NCI-H2227 (cell line): ENCODE measurements around the gene CTCF.
"Not testable (repeated sequence)": the region's sequence is repeated elsewhere in the genome, so short reads cannot be mapped to it uniquely, and the experiment has no call there.

Experiments
- DNase-seq: peaks from one replicate; lab custom pipeline; 2025; ENCODE audit not compliant: unreplicated experiment; lab: John Stamatoyannopoulos, UW

Gene CTCF, protein sequence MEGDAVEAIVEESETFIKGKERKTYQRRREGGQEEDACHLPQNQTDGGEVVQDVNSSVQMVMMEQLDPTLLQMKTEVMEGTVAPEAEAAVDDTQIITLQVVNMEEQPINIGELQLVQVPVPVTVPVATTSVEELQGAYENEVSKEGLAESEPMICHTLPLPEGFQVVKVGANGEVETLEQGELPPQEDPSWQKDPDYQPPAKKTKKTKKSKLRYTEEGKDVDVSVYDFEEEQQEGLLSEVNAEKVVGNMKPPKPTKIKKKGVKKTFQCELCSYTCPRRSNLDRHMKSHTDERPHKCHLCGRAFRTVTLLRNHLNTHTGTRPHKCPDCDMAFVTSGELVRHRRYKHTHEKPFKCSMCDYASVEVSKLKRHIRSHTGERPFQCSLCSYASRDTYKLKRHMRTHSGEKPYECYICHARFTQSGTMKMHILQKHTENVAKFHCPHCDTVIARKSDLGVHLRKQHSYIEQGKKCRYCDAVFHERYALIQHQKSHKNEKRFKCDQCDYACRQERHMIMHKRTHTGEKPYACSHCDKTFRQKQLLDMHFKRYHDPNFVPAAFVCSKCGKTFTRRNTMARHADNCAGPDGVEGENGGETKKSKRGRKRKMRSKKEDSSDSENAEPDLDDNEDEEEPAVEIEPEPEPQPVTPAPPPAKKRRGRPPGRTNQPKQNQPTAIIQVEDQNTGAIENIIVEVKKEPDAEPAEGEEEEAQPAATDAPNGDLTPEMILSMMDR

GRCh38 chr16:67562526-67562917 is at the start of gene CTCF:
Gene CTCF, plus strand, starts transcription at chr16:67562526. Its CDS starts 48,307 bp downstream, at chr16:67610833.
- DNase-seq: peak; percentile 88

DNA sequence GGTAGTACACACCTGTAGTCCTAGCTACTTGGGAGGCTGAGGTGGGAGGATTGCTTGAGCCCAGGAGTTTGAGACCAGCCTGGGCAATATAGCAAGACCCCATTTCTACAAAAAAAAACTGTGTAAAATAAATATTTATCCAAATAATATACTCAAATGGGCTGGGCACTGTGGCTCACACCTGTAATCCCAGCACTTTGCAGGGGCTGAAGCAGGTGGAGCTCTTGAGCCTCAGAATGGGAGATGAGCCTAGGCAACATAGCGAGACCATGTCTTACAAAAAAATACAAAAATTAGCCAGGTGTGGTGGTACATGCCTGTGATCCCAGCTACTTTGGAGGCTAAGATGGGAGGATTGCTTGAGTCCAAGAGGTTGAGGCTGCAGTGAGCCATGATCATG is 48.4 kb upstream of the CTCF start:
- DNase-seq: not testable (repeated sequence)

GRCh38 chr16:67514382-67514828 is 47.9 kb upstream of the CTCF start:
- peak; percentile 69 for DNase-seq

GRCh38 chr16:67516296-67517154 is 45.8 kb upstream of the CTCF start:
- DNase-seq: no peak

GRCh38 chr16:67517155-67517445 is 45.2 kb upstream of the CTCF start:
- no peak for DNase-seq

- DNase-seq: no peak
These were observed 44.5 kb upstream of the CTCF start for GRCh38 chr16:67517661-67518423.

DNA sequence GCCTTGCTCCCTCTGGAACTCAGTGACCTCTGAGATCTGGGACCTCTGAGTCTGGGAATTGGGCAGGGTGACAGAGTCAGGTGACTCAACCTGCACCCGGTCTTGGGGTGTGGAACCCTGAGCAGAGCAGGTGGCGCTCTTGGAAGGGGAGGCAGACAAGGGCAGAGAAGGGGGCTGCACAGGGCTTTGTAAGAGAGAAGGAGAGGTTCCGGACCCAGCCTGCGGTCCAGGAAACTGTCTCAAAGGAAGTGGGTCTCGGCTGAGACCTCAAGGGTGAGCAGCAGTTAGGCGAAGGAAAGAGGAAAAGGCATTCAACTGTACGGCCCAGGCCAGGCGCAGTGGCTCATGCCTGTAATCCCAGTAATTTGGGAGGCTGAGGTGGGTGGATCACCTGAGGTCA is 43.6 kb upstream of the CTCF start:
- no peak for DNase-seq

DNA sequence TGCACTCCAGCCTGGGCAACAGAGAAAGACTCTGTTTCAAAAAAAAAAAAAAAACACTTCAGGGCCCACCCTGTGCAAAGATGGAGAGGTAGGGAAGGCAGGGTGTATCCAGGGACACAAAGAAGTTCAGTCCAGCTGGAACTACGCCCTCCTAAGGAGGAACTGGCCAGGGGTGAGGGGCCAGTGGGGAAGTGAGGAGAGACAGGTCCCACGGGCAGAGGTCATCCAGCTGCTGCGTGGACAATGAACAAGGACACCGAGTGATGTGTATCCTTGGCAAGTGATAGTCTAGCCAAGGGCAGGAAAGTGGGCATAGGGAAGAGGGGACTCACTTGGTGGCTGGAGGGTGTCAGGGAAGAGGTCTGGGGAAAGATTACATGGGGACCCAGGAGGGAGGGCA is 43.1 kb upstream of the CTCF start:
- DNase-seq: no peak

DNA sequence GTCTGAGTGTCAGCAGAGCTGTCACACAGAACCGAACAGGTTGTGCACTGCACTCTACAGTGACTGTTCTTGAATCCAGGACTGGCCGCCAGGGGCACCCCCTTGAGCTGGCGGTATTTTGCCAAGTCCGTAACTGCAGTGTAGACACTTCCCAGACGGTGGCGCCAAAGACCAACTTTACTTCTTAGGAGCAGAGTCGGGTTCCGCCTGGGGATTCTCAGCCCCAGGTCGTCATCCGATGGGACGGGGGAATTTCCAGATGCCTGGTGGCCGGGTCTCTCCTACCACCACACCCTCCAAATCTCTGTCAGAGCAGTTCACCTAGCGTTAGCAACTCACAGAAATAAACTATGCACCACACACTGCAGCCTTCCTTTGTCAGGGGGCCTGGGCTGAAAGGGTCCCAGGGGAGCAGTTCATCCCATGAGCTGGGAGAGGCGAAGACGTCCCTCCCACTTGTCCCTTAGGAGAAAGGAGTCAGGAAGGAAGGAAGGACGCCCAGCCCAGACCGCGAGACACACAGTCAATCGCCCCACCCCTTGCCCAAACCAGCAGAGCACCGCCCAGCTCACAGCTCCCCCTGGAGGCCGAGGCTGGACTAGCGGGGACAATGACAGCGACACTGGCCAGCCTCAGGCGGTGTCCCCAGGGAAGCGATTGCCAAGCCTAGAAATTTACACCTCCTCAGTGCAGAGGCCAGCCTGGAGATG is 41.1 kb upstream of the CTCF start:
- peak; percentile 96 for DNase-seq

GRCh38 chr16:67525176-67525860 is 37.0 kb upstream of the CTCF start:
- DNase-seq: no peak

DNA sequence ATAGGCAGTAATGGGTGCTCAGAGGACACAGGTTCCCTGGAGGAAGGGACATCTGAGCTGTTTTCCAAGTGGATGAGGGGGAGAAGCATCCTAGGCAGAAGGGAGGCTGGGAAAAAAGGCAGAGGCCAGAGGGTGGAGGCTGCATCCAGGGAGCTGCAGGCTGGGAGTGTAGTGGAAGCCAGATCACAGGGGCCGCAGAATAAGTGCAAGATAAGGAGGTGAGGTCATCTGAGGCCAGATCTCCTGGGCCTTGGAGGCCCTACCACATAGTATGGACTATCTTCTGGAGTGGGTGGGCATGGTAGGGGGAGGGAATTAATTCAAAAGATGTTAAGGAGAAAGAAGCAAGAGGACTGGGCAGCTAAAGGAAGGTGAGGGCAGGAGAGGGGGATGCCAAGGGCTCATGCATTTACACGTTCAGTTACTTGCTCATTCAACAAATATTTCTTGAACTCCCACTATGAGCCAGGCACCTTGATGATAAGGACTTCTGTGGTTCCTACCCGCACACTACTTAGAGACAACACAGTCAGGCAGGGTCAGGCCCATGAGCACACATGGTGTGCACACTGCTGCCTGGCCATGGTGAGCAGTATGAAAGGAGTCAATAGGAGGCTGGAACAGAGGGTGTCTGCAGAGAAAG is 36.1 kb upstream of the CTCF start:
- no peak for DNase-seq

- DNase-seq: peak; percentile 45
These were observed 34.0 kb upstream of the CTCF start, which contains the start of gene RIPOR1 for GRCh38 chr16:67528222-67528869. Gene RIPOR1, plus strand, starts transcription at chr16:67528829. Its CDS starts 9,618 bp downstream, at chr16:67538447.

DNA sequence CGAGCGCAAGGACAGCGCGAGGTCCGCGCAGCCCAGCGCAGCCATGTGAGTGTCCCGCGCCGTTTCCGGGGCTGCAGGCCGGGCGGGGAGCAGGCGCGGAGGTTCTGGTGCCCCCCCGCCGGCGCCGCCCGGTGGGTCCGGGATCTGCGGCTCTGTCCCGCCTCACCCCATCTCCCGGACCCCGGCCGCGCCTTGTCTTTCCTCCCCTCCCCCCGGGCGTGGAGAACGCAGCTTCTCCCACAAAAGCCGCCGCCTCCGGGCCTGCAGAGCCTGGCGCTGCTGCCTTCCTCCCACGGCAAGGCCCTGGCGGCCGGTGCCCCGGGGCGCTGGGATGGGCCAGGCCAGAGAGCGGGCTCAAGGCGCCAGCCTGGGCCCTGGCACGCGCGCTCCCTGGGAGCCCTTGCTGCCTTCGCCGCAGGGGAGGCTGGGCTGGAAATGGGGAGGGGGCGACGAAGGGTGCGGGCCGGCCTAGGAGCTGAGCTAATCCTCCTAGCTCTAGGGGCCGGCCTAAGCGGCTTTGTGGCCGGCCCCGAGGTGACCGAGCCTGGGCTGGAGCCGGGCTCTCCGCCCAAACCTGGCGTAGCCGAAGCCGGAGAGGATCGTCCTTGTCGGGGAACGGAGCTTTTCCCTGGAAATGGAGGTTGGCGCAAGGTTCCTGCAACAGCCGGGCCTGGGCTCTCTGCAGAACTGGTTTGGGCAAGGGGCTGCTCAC is 33.3 kb upstream of the CTCF start:
- DNase-seq: peak; percentile 45

- DNase-seq: no peak
These were observed 32.7 kb upstream of the CTCF start for GRCh38 chr16:67529582-67530012.

GRCh38 chr16:67530013-67530939 is 32.0 kb upstream of the CTCF start:
- peak; percentile 61 for DNase-seq

- no peak for DNase-seq
These were observed 31.1 kb upstream of the CTCF start for GRCh38 chr16:67531247-67531646.
